BJ (cell line): Measurements from ENCODE around the gene CHST12. TPM values are rescaled to one million over a fixed set of nuclear protein-coding genes. Genes with fewer than 3 reads are reported as not detected.
"Not testable (repeated sequence)": the region's sequence is repeated elsewhere in the genome, so short reads cannot be mapped to it uniquely, and the experiment has no call there.

ENCODE experiments used
- CTCF ChIA-PET: fragments of 350-600 bp; formaldehyde crosslinking; extraction: SDS; loops from one replicate; lab custom pipeline; 2021; ENCODE audit warnings: antibody characterized with exemption, inconsistent platforms; lab: Yijun Ruan, JAX
- POLR2A ChIA-PET: fragments of 300-600 bp; sonication (Branson Sonifier 250); formaldehyde crosslinking; extraction: SDS; loops from one replicate; lab custom pipeline; 2021; ENCODE audit warnings: antibody characterized with exemption; lab: Charles Lee
- DNase-seq: peaks from one replicate; pipeline ENCODE4 v3.0.0-alpha.2; 2011; ENCODE audit warnings: low read depth
- H3K27me3 ChIP-seq: 2 replicates; pipeline ENCODE4 v1.6.0; 2011; ENCODE audit warnings: low read length; ENCODE audit not compliant: control insufficient read depth, insufficient read depth
- H3K36me3 ChIP-seq: 2 replicates; pipeline ENCODE4 v1.5.1; 2011; ENCODE audit warnings: low read length; ENCODE audit not compliant: control insufficient read depth, insufficient read depth
- H3K4me3 ChIP-seq: 2 replicates; pipeline ENCODE4 v1.5.1; 2011; ENCODE audit warnings: low read depth, mild to moderate bottlenecking, control low read depth, low read length
- CTCF ChIP-seq: IDR thresholded peaks from 2 replicates; pipeline ENCODE4 v1.5.1; 2011; ENCODE audit warnings: low read depth, mild to moderate bottlenecking, control low read depth, inconsistent platforms, low read length, moderate library complexity; ENCODE audit not compliant: insufficient read depth
- polyA plus RNA-seq: library from polyadenylated mRNA; depleted of rRNA; stranded (reverse); fragments of >200 nt; gene quantifications from 2 replicates; pipeline ENCODE4 v1.2.3, GENCODE V29; 2011

Gene CHST12
- polyA plus RNA-seq, 1 experiment = 18.4 TPM

DNA sequence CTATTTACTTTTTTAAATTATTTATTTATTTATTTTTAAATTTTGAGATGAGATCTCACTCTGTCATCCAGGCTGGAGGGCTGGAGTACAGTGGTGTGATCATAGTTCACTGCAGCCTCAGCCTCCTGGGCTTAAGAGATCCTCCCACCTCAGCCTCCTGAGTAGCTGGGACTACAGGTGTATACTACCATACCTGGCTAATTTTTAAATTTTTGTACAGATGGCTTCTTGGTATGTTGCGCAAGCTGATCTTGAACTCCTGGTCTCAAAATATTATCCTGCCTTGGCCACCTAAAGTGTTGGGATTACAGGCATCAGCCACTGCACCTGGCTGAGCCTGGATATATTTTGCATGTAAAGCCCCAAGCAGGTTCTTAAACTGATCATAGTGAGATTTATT, 7.6 kb downstream of the CHST12 start:
- H3K36me3 ChIP-seq = no peaks in the 10 kb centered on the region
- no peak overlapping the region for H3K4me3 ChIP-seq
- H3K27me3 ChIP-seq = no peaks in the 10 kb centered on the region
- CTCF ChIA-PET = no interaction called here
- no peak for DNase-seq
- POLR2A ChIA-PET = no interaction called here
- TF ChIP-seq CTCF = no peak

- ChIA-PET POLR2A (no interaction called here), CTCF (no interaction called here)
- no peak for TF ChIP-seq CTCF
- Histone ChIP-seq H3K27me3 (no peaks in the 10 kb centered on the region), H3K36me3 (no peaks in the 10 kb centered on the region), H3K4me3 (no peak overlapping the region)
- no peak for DNase-seq
These were observed 8.6 kb downstream of the CHST12 start for GRCh38 chr7:2411815-2412586.

DNA sequence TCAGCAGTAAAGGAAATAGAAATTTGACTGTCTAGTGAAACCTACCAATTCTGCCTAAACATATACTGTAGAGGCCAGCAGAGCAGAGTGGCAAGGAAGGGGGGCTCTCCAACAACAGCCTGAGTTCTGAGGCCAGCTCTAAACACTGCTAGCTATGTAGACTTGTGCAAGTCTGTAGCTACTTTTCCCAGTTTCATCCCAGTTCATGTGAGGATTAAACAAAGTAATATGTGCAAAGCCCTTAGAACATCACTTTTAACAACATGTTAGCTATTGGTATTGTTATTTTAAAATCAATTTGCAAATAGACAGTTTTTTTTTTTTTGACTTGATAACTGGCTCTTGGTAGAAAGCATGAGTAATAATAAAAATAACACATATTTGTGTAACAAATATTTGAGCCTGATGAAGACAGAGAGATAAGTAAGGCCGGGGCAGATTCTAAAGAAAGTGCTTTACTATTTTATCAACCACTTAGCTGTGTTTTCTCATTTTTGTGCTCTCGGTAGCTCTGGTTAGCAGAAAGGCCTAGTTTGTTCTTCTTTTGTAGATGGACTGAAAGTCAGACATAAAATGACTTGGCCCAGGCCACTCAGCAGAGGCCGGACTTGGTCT, 9.3 kb downstream of the CHST12 start:
- POLR2A ChIA-PET = no interaction called here
- DNase-seq = no peak
- no peaks in the 10 kb centered on the region for H3K36me3 ChIP-seq
- CTCF ChIA-PET = no interaction called here
- H3K27me3 ChIP-seq = no peaks in the 10 kb centered on the region
- H3K4me3 ChIP-seq = no peak overlapping the region
- no peak for TF ChIP-seq CTCF

- Histone ChIP-seq H3K27me3 (no peaks in the 10 kb centered on the region), H3K4me3 (no peak overlapping the region), H3K36me3 (no peaks in the 10 kb centered on the region)
- DNase-seq = no peak
- no peak for TF ChIP-seq CTCF
- POLR2A ChIA-PET = no interaction called here
- CTCF ChIA-PET = no interaction called here
These were observed 12.7 kb downstream of the CHST12 start for GRCh38 chr7:2416063-2416462.

DNA sequence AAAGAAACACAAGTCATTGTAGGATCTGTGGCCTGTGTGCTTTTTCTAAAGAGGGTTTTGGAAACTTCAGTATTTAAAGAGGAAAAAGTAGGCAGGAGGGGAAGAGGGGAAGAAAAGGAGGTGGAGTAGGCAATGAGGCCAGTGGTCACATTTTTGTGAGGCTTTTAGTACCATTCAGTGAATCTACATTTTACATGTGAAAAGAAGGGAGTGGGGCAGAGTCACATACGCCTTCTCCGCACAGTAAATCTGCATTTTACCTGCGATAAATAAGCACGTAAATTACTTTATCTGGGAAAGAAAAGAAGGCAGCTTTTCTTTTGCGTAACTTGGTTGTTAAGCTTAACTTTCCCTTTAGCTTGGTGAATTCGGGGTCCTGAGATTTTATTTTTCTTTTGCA, 13.2 kb downstream of the CHST12 start:
- POLR2A ChIA-PET = no interaction called here
- DNase-seq = no peak
- no peak for TF ChIP-seq CTCF
- H3K27me3 ChIP-seq = no peaks in the 10 kb centered on the region
- H3K36me3 ChIP-seq = no peaks in the 10 kb centered on the region
- H3K4me3 ChIP-seq = no peak overlapping the region
- CTCF ChIA-PET = no interaction called here

DNA sequence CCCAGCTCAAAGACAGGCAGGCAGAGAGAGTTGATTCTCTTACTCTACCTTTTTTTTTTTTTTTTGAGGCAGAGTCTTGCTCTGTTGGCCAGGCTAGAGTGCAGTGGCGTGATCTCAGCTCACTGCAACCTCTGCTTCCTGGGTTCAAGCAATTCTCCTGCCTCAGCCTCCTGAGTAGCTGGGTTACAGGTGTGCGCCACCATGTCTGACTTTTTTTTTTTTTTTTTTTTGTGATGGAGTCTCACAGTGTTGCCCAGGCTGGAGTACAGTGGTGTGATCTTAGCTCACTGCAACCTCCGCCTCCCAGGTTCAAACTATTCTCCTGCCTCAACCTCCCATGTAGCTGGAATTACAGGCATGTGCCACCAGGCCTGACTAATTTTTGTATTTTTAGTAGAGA, 13.8 kb downstream of the CHST12 start:
- DNase-seq, CTCF ChIA-PET, POLR2A ChIA-PET, H3K36me3 ChIP-seq, H3K4me3 ChIP-seq, H3K27me3 ChIP-seq: not testable (repeated sequence)
